ENCODE data around the gene TAMALIN. TPM values are rescaled to one million over a fixed set of nuclear protein-coding genes. Genes with fewer than 3 reads are reported as not detected.

The TAMALIN gene
- total RNA-seq: 10 to 100 TPM; 35.7 to 36.5 TPM
- 1 to 10 TPM; 2.0 to 5.2 (median 2.6) TPM for polyA plus RNA-seq
- total RNA-seq: 17.3 to 287 (median 22.3) reads per million in 6 experiments

DNA sequence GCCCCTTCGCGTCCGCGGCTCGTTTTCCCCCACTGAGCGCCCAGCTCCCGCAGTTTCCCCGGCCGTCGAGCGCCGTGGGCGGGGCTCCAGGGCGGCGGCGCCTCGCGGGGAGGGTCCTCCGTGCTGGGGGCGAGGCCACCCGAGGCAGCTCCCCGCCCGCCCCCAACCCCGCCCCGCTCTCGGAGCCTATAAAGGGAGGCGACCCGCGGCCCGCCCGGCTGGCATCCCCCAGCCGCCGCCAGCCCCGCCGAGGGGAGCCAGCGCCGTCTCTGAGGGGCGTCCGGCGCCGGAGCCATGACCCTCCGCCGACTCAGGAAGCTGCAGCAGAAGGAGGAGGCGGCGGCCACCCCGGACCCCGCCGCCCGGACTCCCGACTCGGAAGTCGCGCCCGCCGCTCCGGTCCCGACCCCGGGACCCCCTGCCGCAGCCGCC, at the start of gene TAMALIN:
TSS of gene TAMALIN (plus strand) at position 221 of the 432 bp plus-strand sequence. CDS start at position 295, 74 bp downstream.
- POLR2A ChIA-PET: interaction anchor here (0.6 to 9.0 kb wide), 9 partner anchors 13 to 789 kb away, joined by 3 to 153 read pairs (median 5); partner anchors contain the start of genes ACVR1B, ATG101, NR4A1 and POU6F1
- H3K4me3 Mint-ChIP-seq: peak within 1 kb of the TSS; percentile 90 to 99 (median 94)
- H3K27ac Mint-ChIP-seq: peak within 1 kb of the TSS; percentile 83 to 99 (median 98)

DNA sequence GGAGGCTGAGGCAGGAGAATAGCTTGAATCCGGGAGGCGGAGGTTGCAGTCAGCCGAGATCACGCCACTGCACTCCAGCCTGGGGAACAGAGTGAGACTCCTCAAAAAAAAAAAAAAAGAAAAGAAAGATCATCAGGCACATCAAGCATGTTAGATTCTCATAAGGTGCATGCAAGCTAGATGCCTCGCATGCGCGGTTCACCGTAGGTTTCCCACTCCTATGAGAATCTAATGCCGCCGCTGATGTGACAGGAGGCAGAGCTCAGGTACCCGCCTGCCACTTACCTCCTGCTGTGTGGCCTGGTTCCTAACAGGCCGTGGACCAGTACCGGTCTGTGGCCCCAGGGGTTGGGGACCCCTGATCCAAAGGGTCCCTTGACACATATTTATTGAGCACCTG, 48.2 kb upstream of the TAMALIN start:
- Mint-ChIP-seq H3K27me3 (no peaks in the 10 kb centered on the region), H3K27ac (peak overlapping the region in 1 of 10 donors; percentile 24), H3K4me3 (no peak overlapping the region), H3K4me1 (peaks cover 45 to 70% (median 66%) of the 10 kb centered on the region in 4 donors), H3K9me3 (no peaks in the 10 kb centered on the region), H3K36me3 (peaks cover 0 to 18% (median 2%) of the 10 kb centered on the region in 3 donors)
- DNase-seq (no peak), ATAC-seq (no peak)
- POLR2A ChIA-PET: no interaction called here

More for the DNA sequence above, at the start of gene TAMALIN:
- H3K36me3 Mint-ChIP-seq: peaks cover 0 to 27% (median 13%) of the 10 kb centered on the region in 3 donors
- DNase-seq: peak; percentile 77 to 91 (median 86)
- peaks cover 0 to 2% (median 0%) of the 10 kb centered on the region in 9 donors for H3K9me3 Mint-ChIP-seq
- H3K27me3 Mint-ChIP-seq: no peaks in the 10 kb centered on the region
- peak; percentile 55 to 75 for ATAC-seq
- H3K4me1 Mint-ChIP-seq: peaks cover 17 to 33% (median 31%) of the 10 kb centered on the region in 4 donors

DNA sequence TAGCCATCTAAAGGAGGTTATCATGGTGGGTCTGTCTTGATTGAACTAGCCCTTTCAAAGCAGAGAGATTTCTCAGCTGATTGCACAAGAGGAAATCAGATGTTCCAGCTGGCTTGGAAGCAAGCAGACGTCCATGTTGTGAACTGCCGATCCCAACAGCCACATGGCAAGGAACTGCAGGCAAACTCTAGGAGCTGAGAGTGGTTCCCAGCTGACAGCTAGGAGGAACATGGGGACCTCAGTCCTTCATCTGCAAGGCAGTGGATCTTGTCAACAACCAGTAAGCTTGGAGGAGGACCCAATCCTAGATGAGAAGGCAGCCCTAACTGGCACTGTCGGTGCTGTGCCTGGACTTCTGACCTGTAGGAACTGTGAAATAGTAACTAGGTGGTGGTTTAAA, 47.5 kb upstream of the TAMALIN start:
- ATAC-seq (no peak), DNase-seq (no peak)
- POLR2A ChIA-PET: no interaction called here
- Mint-ChIP-seq H3K4me3 (no peak overlapping the region), H3K4me1 (peaks cover 39 to 64% (median 59%) of the 10 kb centered on the region in 4 donors), H3K9me3 (no peaks in the 10 kb centered on the region), H3K27me3 (no peaks in the 10 kb centered on the region), H3K27ac (peak overlapping the region in 7 of 10 donors; percentile 7 to 79 (median 25)), H3K36me3 (peaks cover 0 to 19% (median 2%) of the 10 kb centered on the region in 3 donors)

DNA sequence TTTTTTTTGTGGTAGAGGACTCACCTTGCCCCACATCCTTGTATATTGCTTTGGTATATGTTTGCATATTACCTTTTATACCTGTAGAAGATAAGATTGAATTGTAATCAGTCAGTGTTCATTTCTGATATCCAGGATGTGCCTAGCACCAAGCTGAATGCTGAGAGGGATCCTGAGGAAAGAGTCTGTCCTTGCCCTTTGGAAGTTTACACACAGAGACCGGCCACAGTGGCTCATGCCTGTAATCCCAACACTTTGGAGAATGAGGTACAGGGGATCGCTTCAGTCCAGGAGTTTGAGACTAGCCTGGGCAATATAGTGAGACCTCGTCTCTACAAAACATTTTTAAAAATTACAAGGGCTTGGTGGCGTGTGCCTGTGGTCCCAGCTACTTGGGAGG, 46.8 kb upstream of the TAMALIN start:
- Mint-ChIP-seq H3K9me3 (no peaks in the 10 kb centered on the region), H3K27me3 (no peaks in the 10 kb centered on the region), H3K36me3 (peaks cover 0 to 24% (median 2%) of the 10 kb centered on the region in 3 donors), H3K27ac (peak overlapping the region in 6 of 10 donors; percentile 7 to 79 (median 30)), H3K4me1 (peaks cover 34 to 57% (median 52%) of the 10 kb centered on the region in 4 donors), H3K4me3 (no peak overlapping the region)
- ATAC-seq (no peak), DNase-seq (no peak)
- POLR2A ChIA-PET: interaction anchor here (0.9 kb wide), 1 partner anchor 82 kb away, joined by 4 read pairs; no protein-coding TSS in a partner anchor

DNA sequence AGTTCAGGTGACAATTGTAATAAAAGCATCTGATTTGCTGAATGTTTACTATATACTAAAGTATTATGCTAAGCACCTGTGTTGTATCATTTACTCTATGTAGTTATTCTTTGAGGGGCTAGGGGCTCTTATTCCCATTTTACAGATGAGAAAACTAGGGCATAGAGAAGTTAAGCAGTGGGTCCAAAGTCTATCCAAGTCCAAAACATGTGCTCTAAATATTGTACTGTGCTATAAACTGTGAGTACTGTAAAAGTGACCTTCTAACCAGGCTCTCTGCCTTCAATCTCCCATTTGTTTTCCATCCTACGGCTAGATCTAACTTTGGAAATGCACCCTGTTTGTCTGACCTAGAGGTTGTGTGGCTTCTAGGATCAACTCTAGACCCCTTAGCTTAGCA, 46.3 kb upstream of the TAMALIN start:
- Mint-ChIP-seq H3K9me3 (no peaks in the 10 kb centered on the region), H3K27me3 (no peaks in the 10 kb centered on the region), H3K4me1 (peaks cover 34 to 52% (median 48%) of the 10 kb centered on the region in 4 donors), H3K36me3 (peaks cover 0 to 24% (median 2%) of the 10 kb centered on the region in 3 donors), H3K4me3 (peak overlapping the region in 1 of 10 donors; percentile 18), H3K27ac (peak overlapping the region in 7 of 10 donors; percentile 0 to 80 (median 36))
- ATAC-seq (no peak), DNase-seq (no peak)
- POLR2A ChIA-PET: interaction anchor here (0.9 kb wide), 1 partner anchor 81 kb away, joined by 4 read pairs; no protein-coding TSS in a partner anchor

DNA sequence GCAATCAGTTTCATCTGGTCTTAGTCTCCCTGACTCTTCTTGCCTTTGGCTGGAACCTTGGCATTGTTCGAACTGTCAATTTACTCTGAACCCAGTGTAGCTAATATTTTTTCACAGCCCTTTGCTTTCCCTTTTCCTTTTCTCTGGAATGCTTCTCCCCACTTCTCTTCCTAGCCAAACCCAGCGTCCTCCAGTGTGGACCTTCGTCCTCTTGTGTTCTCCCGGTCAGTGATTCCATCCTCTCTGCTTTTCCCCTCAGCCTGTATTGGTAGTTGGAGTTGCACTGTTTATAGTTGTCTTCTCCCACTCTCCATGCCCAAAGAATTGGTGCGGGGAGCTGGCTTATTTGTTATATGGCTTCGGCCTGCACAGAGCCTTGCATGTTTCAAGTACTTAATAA, 45.9 kb upstream of the TAMALIN start:
- peak overlapping the region in 7 of 10 donors; percentile 0 to 80 (median 39) for H3K27ac Mint-ChIP-seq
- peak overlapping the region in 1 of 10 donors; percentile 18 for H3K4me3 Mint-ChIP-seq
- POLR2A ChIA-PET: no interaction called here
- H3K27me3 Mint-ChIP-seq: no peaks in the 10 kb centered on the region
- no peak for DNase-seq
- no peak for ATAC-seq
- no peaks in the 10 kb centered on the region for H3K9me3 Mint-ChIP-seq
- H3K36me3 Mint-ChIP-seq: peaks cover 0 to 24% (median 2%) of the 10 kb centered on the region in 3 donors
- peaks cover 35 to 52% (median 45%) of the 10 kb centered on the region in 4 donors for H3K4me1 Mint-ChIP-seq

DNA sequence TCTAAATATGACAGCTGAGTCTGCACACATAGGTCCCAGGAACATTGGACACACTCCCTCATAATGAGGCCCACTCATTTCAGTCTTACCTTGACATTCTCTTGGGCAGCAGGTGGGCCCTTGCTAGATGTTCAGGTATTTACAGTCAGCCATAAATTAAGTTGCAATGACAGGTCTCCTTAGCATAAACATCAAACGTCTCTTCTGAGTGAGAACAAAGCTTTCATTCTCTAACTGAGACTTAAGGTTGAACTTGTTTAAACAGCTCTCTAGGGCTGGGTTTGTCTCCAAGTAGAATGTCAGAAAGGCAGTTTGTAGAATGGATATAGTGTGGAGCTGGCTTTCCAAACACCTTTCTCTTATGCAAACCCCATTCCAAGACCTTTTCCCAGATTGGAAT, 44.9 kb upstream of the TAMALIN start:
- DNase-seq (no peak), ATAC-seq (peak; percentile 78 to 80)
- Mint-ChIP-seq H3K27me3 (no peaks in the 10 kb centered on the region), H3K9me3 (no peaks in the 10 kb centered on the region), H3K27ac (peak overlapping the region in 6 of 10 donors; percentile 4 to 76 (median 70)), H3K36me3 (peaks cover 0 to 24% (median 2%) of the 10 kb centered on the region in 3 donors), H3K4me1 (peaks cover 33 to 51% (median 42%) of the 10 kb centered on the region in 4 donors), H3K4me3 (peak overlapping the region in 5 of 10 donors; percentile 11 to 40 (median 18))
- POLR2A ChIA-PET: interaction anchor here (0.8 to 1.2 kb wide), 2 partner anchors 11 to 467 kb away, joined by 3 to 7 read pairs; partner anchors contain the start of gene ACVR1B

DNA sequence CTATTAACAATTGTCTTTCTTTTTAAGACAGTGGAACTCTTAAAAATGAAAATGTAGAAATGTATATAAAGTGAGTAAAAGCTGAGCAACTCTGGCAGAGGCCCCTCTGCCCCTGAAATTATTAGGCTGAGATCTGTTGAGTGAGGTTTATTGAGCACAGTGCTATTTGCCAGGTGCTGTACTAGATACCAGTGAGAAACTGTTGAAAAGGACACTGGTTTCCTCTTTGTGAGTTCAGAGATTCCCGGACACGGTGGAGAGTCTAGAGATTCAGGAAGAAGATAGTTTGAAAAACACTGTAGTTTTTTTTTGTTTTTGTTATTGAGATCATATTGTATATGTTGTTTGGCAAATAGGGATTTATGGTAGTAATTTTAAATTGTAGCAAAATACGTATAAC, 44.0 kb upstream of the TAMALIN start:
- ATAC-seq (no peak), DNase-seq (no peak)
- peaks cover 33 to 49% (median 41%) of the 10 kb centered on the region in 4 donors for H3K4me1 Mint-ChIP-seq
- POLR2A ChIA-PET: interaction anchor here (1.2 kb wide), 1 partner anchor 12 kb away, joined by 7 read pairs; the partner anchor contains the start of gene ACVR1B
- H3K27ac Mint-ChIP-seq: peak overlapping the region in 1 of 10 donors; percentile 20
- no peaks in the 10 kb centered on the region for H3K9me3 Mint-ChIP-seq
- H3K4me3 Mint-ChIP-seq: peak overlapping the region in 1 of 10 donors; percentile 33
- H3K27me3 Mint-ChIP-seq: no peaks in the 10 kb centered on the region
- peaks cover 0 to 24% (median 2%) of the 10 kb centered on the region in 3 donors for H3K36me3 Mint-ChIP-seq

DNA sequence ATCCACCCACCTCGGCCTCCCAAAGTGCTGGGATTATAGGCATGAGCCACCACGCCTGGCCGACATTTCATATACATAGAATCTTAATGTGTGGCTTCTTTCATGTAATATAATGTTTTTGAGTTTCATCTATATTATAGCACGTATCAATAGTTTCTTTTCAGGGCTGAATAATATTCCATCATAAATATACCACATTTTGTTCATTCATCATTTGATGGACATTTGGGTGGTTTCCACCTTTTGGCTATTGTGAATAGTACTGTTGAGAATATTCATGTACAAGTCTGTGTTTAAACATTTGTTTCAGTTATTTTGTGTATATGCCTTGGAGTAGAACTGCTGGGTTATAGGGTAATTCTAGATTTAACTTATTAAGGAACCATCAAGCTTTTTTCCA, 43.3 kb upstream of the TAMALIN start:
- POLR2A ChIA-PET: no interaction called here
- Mint-ChIP-seq H3K36me3 (peaks cover 0 to 24% (median 2%) of the 10 kb centered on the region in 3 donors), H3K9me3 (no peaks in the 10 kb centered on the region), H3K27ac (no peak overlapping the region), H3K4me3 (no peak overlapping the region), H3K27me3 (no peaks in the 10 kb centered on the region), H3K4me1 (peaks cover 33 to 45% (median 39%) of the 10 kb centered on the region in 4 donors)
- DNase-seq (no peak), ATAC-seq (no peak)

DNA sequence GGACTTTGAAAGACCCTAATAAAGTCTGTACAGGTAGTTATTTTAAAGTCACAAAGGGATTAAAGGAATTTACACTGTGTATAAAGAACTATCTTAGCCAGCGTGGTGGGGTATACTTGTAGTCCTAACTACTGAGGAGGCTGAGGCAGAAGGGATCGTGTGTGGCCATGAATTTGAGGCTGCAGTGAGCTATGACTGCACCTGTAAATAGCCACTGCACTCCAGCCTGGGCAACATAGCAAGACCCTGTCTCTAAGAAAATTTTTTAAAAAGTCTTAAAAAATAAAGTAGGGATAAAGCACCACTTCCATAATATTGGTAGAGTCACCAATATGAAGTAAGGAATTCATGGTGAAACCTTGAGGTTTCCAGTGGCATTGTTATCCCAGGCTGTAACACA, 37.1 kb upstream of the TAMALIN start:
- DNase-seq: no peak
- peaks cover 40 to 59% (median 53%) of the 10 kb centered on the region in 4 donors for H3K4me1 Mint-ChIP-seq
- ATAC-seq: no peak
- H3K4me3 Mint-ChIP-seq: peak overlapping the region in 4 of 10 donors; percentile 7 to 58 (median 17)
- peaks cover 0 to 1% (median 0%) of the 10 kb centered on the region in 3 donors for H3K36me3 Mint-ChIP-seq
- POLR2A ChIA-PET: no interaction called here
- no peaks in the 10 kb centered on the region for H3K27me3 Mint-ChIP-seq
- H3K27ac Mint-ChIP-seq: peak overlapping the region in 4 of 10 donors; percentile 30 to 83 (median 64)
- H3K9me3 Mint-ChIP-seq: no peaks in the 10 kb centered on the region

DNA sequence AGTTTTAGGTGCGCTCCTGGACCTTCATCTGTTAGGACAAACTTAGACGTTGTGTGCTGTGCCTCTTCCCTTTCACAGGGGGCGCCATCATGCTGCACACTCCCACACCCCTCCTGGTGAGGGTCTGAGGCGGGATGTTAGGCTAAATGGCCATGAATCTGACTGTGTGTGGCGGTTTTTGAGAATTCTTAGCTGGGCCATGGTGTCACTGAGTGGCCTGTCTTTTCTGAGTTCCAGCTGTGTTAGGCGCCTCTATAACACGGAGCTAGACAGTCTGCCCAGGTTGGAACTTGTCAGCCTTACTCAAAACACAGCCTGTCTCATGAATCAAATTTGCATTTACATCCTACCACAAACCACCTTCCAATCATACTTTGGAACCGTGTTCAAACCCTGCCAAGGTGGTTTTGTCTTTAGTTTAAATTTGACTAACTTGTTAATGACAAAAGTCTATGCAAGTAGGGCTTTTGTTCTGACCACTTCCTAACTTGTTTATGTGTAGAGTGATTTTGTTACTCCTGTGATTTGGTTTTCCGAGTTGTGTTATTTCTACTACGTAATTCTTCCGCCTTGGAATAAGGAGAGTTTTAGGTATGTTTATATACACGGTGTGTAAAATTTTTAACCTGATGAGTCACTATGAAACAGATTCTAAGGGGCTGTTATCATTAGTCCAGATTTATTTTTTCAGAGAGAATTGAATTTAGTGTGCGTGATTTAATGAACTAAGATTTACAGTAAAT, 35.7 kb upstream of the TAMALIN start:
- H3K27ac Mint-ChIP-seq: peak overlapping the region; percentile 27 to 88 (median 74)
- DNase-seq (peak in 5 of 10 donors; percentile 11 to 43 (median 33)), ATAC-seq (peak; percentile 68 to 72)
- peak overlapping the region; percentile 4 to 80 (median 62) for H3K4me3 Mint-ChIP-seq
- no peaks in the 10 kb centered on the region for H3K27me3 Mint-ChIP-seq
- H3K36me3 Mint-ChIP-seq: peaks cover 0 to 8% (median 7%) of the 10 kb centered on the region in 3 donors
- POLR2A ChIA-PET: interaction anchor here (0.6 kb wide), 1 partner anchor 1031 kb away, joined by 3 read pairs; no protein-coding TSS in a partner anchor
- no peaks in the 10 kb centered on the region for H3K9me3 Mint-ChIP-seq
- H3K4me1 Mint-ChIP-seq: peaks cover 47 to 69% (median 64%) of the 10 kb centered on the region in 4 donors

DNA sequence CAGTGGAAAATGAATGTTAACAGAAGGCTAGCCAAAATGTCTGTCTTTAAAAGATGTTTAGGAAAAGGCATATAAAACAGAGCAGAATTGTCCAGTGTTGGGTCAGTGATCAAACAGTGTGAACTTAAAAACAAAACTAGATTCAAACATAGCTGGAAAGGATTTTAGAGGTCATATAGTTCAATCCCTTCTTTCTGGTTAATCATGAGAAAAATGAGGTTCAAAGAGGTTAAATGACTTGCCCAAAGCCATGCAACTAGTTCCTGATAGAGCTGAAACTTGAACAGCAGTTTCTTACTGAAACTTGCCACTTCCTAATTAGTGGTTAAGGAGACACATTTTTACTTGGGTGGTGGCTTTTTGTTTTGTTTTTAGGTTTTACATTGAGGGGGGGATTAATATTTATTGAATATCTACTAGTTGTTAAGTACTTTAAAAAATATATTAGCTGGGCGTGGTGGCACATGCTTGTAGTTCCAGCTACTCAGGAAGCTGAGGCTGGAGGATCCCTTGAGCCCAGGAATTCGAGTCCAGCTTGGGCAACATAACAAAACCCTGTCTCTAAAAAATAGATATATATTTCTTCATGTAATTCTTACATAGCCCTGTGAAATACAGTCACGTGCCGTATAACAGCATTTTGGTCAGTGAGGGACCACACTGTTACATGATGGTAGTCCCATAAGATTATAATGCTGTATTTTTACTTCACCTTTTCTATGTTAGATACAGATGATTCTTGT, 34.9 kb upstream of the TAMALIN start:
- Mint-ChIP-seq H3K27ac (peak overlapping the region in 9 of 10 donors; percentile 27 to 88 (median 76)), H3K27me3 (no peaks in the 10 kb centered on the region), H3K9me3 (no peaks in the 10 kb centered on the region), H3K4me1 (peaks cover 53 to 77% (median 68%) of the 10 kb centered on the region in 4 donors), H3K4me3 (peak overlapping the region in 9 of 10 donors; percentile 9 to 80 (median 65)), H3K36me3 (peaks cover 0 to 15% (median 13%) of the 10 kb centered on the region in 3 donors)
- no peak for ATAC-seq
- DNase-seq: no peak
- POLR2A ChIA-PET: interaction anchor here (1.0 kb wide), 1 partner anchor 17 kb away, joined by 3 read pairs; no protein-coding TSS in a partner anchor

All from naive thymus-derived CD8-positive, alpha-beta T cell (primary cell).